GM23338 (cell line): Measurements from ENCODE around the gene GFER. TPM values are rescaled to one million over a fixed set of nuclear protein-coding genes. Genes with fewer than 3 reads are reported as not detected.
"Not testable (repeated sequence)": the region's sequence is repeated elsewhere in the genome, so short reads cannot be mapped to it uniquely, and the experiment has no call there.

Experiments used
- ATAC-seq: fragments of 200-7000 bp; cut with Tn5 transposase; 3 replicates; pipeline ENCODE4 v1.9.1; 2020
- DNase-seq: peaks from one replicate; pipeline ENCODE4 v3.0.0-alpha.2; 2015; ENCODE audit warnings: low spot score
- H2AFZ ChIP-seq: fragments of 200-600 bp; sonication (generic); 2 replicates; pipeline ENCODE4 v1.8.0; 2016; ENCODE audit warnings: antibody characterized with exemption, mild to moderate bottlenecking, moderate library complexity
- H3F3A ChIP-seq: fragments of 200-600 bp; sonication (generic); replicated peaks from 2 replicates; pipeline ENCODE4 v1.8.0; 2017; ENCODE audit warnings: antibody characterized with exemption, mixed run types, low read depth
- H3K27ac ChIP-seq: fragments of 200-600 bp; sonication (generic); 2 replicates; pipeline ENCODE4 v1.6.1; 2016; ENCODE audit warnings: low read depth
- H3K27me3 ChIP-seq: fragments of 200-600 bp; sonication (generic); 2 replicates; pipeline ENCODE4 v1.8.0; 2016; ENCODE audit warnings: mild to moderate bottlenecking, mixed run types, moderate library complexity; ENCODE audit not compliant: insufficient read depth
- H3K36me3 ChIP-seq: fragments of 200-600 bp; sonication (generic); 2 replicates; pipeline ENCODE4 v1.8.0; 2016; ENCODE audit warnings: mild to moderate bottlenecking; ENCODE audit not compliant: insufficient read depth
- H3K4me1 ChIP-seq: fragments of 200-600 bp; sonication (generic); 2 replicates; pipeline ENCODE4 v1.8.0; 2016; ENCODE audit warnings: mild to moderate bottlenecking, moderate library complexity; ENCODE audit not compliant: insufficient read depth
- H3K4me2 ChIP-seq: fragments of 200-600 bp; sonication (generic); 2 replicates; pipeline ENCODE4 v1.7.1; 2017; ENCODE audit warnings: mixed run types
- H3K4me3 ChIP-seq: fragments of 200-600 bp; sonication (generic); 2 replicates; pipeline ENCODE4 v1.6.1; 2016; ENCODE audit warnings: mixed run types
- H3K79me2 ChIP-seq: fragments of 200-600 bp; sonication (generic); replicated peaks from 2 replicates; pipeline ENCODE4 v1.8.0; 2017; ENCODE audit warnings: mild to moderate bottlenecking; ENCODE audit not compliant: insufficient read depth
- H3K9me2 ChIP-seq: fragments of 200-600 bp; sonication (generic); 2 replicates; pipeline ENCODE4 v1.8.0; 2017; ENCODE audit not compliant: insufficient read depth
- H4K20me1 ChIP-seq: fragments of 200-600 bp; sonication (generic); replicated peaks from 2 replicates; pipeline ENCODE4 v1.8.0; 2017; ENCODE audit warnings: mild to moderate bottlenecking; ENCODE audit not compliant: insufficient read depth
- H3K27ac Mint-ChIP-seq: 2 replicates; pipeline ENCODE4 v1.8.0; 2020; ENCODE audit warnings: inconsistent platforms, mild to moderate bottlenecking, moderate library complexity, mixed read lengths
- H3K27me3 Mint-ChIP-seq: 3 replicates; pipeline ENCODE4 v1.8.0; 2022; ENCODE audit warnings: low read depth, mild to moderate bottlenecking, moderate library complexity, mixed read lengths, inconsistent platforms; ENCODE audit not compliant: insufficient read depth, poor library complexity
- H3K36me3 Mint-ChIP-seq: 3 replicates; pipeline ENCODE4 v1.8.0; 2021; ENCODE audit warnings: low read depth, mild to moderate bottlenecking, inconsistent platforms, moderate library complexity, mixed read lengths
- H3K4me1 Mint-ChIP-seq: 3 replicates; pipeline ENCODE4 v1.8.0; 2020; ENCODE audit warnings: mild to moderate bottlenecking, inconsistent platforms, mixed read lengths
- H3K4me3 Mint-ChIP-seq: 3 replicates; pipeline ENCODE4 v1.8.0; 2021; ENCODE audit warnings: moderate library complexity, mild to moderate bottlenecking, inconsistent platforms, mixed read lengths
- H3K9me3 Mint-ChIP-seq: 3 replicates; pipeline ENCODE4 v1.8.0; 2020; ENCODE audit warnings: moderate library complexity, mild to moderate bottlenecking, inconsistent platforms, mixed read lengths
- CREB1 ChIP-seq: fragments of 250-450 bp; sonication (Bioruptor Pico); IDR thresholded peaks from 2 replicates; pipeline ENCODE4 v1.5.0; 2020; ENCODE audit warnings: low read depth, mild to moderate bottlenecking, moderate library complexity
- polyA plus RNA-seq: library from polyadenylated mRNA; unstranded; fragments of >200 nt; fragmentation: Nextera tagmentation; extraction: Ambion mirVana; gene quantifications from 2 replicates; pipeline ENCODE4 v1.2.1, GENCODE V29; 2016
- total RNA-seq: library from RNA; depleted of rRNA; stranded (reverse); fragments of >200 nt; shearing (Covaris generic); gene quantifications from 2 replicates; pipeline ENCODE4 v1.2.3, GENCODE V29; 2014
- TF ChIP-seq, protein P1 (sequence below): fragments of 250-450 bp; sonication (Bioruptor Pico); IDR thresholded peaks from 2 replicates; pipeline ENCODE4 v1.5.0; 2020; ENCODE audit warnings: mild to moderate bottlenecking, moderate library complexity
- TF ChIP-seq, protein P2 (sequence below): IDR thresholded peaks from 2 replicates; pipeline ENCODE4 v1.6.1; 2016; ENCODE audit warnings: antibody characterized with exemption
- TF ChIP-seq, protein P3 (sequence below), 2 experiments: fragments of 200-600 bp in 1 of 2; sonication (generic) in 1 of 2; conservative IDR thresholded peaks; 2 replicates each; pipeline versions ENCODE4 v1.5.1 to v1.6.1; 2016 to 2017; ENCODE audit warnings: antibody characterized with exemption in 2 of 2, low read depth in 2 of 2, mild to moderate bottlenecking in 2 of 2, moderate library complexity in 1 of 2

GFER gene
- total and polyA plus RNA-seq, 2 experiments from 2014 or later = 40.1 to 64.5 TPM

DNA sequence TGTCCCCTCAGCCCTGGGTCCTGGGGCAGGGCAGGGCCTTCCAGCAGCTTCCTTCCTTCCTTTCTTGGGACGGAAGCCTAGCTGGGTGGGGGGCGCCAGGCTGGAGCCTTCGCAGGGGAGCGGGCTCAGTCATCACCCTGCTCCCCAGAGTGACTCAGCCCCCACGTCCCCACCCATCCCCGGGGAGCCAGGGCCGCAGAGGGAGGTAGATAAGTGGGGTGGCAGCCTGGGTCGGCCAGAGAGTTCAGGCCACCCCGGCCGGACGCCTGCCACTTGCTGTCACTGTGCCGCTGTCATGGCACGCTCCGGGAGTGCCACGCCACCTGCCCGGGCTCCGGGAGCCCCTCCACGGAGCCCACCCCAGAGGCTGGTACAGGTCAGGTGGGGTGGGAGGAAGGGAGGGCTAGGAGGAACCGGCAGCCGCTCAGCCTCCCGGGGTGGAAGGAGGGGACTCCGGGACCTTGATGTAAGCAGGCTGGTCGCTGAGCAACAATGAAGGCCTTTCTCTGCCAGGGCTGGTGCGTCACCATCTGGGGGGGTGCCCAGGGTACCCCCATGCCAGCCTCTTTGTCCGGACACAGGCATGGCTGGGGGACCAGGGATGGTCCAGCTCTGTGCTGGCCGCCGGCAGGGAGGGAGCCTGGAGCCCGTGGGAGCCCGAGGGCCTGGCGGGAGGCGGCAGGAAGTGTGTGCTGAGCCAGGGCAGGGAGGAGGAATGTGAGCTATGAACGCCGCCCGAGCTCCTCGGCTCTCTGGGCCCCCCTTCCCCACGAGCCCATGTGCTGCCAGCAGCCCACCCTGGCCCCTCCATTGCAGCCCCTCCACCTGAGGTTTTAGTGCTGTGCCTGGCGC lies 49.3 kb downstream of the GFER start (continued):
- TF ChIP-seq, protein P1, sequence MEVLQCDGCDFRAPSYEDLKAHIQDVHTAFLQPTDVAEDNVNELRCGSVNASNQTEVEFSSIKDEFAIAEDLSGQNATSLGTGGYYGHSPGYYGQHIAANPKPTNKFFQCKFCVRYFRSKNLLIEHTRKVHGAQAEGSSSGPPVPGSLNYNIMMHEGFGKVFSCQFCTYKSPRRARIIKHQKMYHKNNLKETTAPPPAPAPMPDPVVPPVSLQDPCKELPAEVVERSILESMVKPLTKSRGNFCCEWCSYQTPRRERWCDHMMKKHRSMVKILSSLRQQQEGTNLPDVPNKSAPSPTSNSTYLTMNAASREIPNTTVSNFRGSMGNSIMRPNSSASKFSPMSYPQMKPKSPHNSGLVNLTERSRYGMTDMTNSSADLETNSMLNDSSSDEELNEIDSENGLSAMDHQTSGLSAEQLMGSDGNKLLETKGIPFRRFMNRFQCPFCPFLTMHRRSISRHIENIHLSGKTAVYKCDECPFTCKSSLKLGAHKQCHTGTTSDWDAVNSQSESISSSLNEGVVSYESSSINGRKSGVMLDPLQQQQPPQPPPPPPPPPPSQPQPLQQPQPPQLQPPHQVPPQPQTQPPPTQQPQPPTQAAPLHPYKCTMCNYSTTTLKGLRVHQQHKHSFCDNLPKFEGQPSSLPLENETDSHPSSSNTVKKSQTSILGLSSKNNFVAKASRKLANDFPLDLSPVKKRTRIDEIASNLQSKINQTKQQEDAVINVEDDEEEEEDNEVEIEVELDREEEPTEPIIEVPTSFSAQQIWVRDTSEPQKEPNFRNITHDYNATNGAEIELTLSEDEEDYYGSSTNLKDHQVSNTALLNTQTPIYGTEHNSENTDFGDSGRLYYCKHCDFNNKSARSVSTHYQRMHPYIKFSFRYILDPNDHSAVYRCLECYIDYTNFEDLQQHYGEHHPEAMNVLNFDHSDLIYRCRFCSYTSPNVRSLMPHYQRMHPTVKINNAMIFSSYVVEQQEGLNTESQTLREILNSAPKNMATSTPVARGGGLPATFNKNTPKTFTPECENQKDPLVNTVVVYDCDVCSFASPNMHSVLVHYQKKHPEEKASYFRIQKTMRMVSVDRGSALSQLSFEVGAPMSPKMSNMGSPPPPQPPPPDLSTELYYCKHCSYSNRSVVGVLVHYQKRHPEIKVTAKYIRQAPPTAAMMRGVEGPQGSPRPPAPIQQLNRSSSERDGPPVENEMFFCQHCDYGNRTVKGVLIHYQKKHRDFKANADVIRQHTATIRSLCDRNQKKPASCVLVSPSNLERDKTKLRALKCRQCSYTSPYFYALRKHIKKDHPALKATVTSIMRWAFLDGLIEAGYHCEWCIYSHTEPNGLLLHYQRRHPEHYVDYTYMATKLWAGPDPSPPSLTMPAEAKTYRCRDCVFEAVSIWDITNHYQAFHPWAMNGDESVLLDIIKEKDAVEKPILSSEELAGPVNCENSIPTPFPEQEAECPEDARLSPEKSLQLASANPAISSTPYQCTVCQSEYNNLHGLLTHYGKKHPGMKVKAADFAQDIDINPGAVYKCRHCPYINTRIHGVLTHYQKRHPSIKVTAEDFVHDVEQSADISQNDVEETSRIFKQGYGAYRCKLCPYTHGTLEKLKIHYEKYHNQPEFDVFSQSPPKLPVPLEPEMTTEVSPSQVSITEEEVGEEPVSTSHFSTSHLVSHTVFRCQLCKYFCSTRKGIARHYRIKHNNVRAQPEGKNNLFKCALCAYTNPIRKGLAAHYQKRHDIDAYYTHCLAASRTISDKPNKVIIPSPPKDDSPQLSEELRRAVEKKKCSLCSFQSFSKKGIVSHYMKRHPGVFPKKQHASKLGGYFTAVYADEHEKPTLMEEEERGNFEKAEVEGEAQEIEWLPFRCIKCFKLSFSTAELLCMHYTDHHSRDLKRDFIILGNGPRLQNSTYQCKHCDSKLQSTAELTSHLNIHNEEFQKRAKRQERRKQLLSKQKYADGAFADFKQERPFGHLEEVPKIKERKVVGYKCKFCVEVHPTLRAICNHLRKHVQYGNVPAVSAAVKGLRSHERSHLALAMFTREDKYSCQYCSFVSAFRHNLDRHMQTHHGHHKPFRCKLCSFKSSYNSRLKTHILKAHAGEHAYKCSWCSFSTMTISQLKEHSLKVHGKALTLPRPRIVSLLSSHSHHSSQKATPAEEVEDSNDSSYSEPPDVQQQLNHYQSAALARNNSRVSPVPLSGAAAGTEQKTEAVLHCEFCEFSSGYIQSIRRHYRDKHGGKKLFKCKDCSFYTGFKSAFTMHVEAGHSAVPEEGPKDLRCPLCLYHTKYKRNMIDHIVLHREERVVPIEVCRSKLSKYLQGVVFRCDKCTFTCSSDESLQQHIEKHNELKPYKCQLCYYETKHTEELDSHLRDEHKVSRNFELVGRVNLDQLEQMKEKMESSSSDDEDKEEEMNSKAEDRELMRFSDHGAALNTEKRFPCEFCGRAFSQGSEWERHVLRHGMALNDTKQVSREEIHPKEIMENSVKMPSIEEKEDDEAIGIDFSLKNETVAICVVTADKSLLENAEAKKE (CRISPR knock-in tag) = no peak
- TF ChIP-seq, protein P2, sequence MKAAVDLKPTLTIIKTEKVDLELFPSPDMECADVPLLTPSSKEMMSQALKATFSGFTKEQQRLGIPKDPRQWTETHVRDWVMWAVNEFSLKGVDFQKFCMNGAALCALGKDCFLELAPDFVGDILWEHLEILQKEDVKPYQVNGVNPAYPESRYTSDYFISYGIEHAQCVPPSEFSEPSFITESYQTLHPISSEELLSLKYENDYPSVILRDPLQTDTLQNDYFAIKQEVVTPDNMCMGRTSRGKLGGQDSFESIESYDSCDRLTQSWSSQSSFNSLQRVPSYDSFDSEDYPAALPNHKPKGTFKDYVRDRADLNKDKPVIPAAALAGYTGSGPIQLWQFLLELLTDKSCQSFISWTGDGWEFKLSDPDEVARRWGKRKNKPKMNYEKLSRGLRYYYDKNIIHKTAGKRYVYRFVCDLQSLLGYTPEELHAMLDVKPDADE = no peak
- TF ChIP-seq, protein P3, sequence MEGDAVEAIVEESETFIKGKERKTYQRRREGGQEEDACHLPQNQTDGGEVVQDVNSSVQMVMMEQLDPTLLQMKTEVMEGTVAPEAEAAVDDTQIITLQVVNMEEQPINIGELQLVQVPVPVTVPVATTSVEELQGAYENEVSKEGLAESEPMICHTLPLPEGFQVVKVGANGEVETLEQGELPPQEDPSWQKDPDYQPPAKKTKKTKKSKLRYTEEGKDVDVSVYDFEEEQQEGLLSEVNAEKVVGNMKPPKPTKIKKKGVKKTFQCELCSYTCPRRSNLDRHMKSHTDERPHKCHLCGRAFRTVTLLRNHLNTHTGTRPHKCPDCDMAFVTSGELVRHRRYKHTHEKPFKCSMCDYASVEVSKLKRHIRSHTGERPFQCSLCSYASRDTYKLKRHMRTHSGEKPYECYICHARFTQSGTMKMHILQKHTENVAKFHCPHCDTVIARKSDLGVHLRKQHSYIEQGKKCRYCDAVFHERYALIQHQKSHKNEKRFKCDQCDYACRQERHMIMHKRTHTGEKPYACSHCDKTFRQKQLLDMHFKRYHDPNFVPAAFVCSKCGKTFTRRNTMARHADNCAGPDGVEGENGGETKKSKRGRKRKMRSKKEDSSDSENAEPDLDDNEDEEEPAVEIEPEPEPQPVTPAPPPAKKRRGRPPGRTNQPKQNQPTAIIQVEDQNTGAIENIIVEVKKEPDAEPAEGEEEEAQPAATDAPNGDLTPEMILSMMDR (conservative IDR thresholded peaks at IDR 0.05; ENCODE audit: low read depth in 2 of 2) = no peak
- no peak for TF ChIP-seq CREB1 (CRISPR knock-in tag)

DNA sequence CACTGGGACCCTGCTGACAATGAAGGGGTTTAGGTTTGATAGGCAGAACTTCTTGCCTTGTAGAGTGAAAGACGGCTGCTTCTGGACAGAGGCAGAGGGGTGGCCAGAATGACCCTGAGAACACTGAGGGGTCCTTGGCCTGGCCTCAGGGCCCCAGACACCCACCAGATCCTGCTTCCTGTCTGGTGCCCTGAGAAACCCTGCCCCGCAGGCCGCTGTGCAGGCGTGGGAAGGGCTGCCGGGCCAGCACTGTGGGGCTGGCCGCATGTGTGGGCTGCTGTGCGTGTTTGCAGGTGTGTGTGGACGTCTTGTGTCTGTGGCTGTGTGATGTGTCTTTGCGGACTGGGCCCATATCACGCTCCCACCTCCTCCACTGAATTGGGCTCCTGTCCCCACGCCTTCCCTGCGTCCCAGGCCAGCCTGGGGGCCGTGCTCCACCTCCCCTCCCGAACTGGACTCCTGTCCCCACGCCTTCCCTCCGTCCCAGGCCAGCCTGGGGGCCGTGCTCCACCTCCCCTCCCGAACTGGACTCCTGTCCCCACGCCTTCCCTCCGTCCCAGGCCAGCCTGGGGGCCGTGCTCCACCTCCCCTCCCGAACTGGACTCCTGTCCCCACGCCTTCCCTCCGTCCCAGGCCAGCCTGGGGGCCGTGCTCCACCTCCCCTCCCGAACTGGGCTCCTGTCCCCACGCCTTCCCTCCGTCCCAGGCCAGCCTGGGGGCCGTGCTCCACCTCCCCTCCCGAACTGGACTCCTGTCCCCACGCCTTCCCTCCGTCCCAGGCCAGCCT lies 50.1 kb downstream of the GFER start:
- ATAC-seq, H3F3A ChIP-seq, H3K36me3 Mint-ChIP-seq, DNase-seq, H3K9me3 Mint-ChIP-seq, H3K27ac Mint-ChIP-seq, H2AFZ ChIP-seq, H3K27me3 ChIP-seq, H4K20me1 ChIP-seq, H3K27ac ChIP-seq, H3K4me2 ChIP-seq, H3K4me3 Mint-ChIP-seq, H3K79me2 ChIP-seq, H3K9me2 ChIP-seq, H3K4me1 Mint-ChIP-seq, H3K4me3 ChIP-seq, H3K36me3 ChIP-seq, H3K27me3 Mint-ChIP-seq, H3K4me1 ChIP-seq: not testable (repeated sequence)
